CD4-positive, alpha-beta T cell (primary cell): Measurements from ENCODE around the gene CDH4. TPM values are rescaled to one million over a fixed set of nuclear protein-coding genes. Genes with fewer than 3 reads are reported as not detected.

ENCODE experiments used
- ATAC-seq: fragments of 200-7000 bp; cut with Tn5 transposase; one replicate; pipeline ENCODE4 v1.10.0; 2022; ENCODE audit warnings: mild to moderate bottlenecking; ENCODE audit not compliant: poor library complexity
- CTCF ChIA-PET: fragments of 350-600 bp; sonication (Branson Sonifier 250); formaldehyde crosslinking; loops from one replicate; lab custom pipeline; 2021; ENCODE audit warnings: antibody characterized with exemption, inconsistent platforms; lab: Charles Lee
- POLR2A ChIA-PET: fragments of 350-600 bp; sonication (Branson Sonifier 250); formaldehyde crosslinking; loops from one replicate; lab custom pipeline; 2021; ENCODE audit warnings: antibody characterized with exemption, inconsistent platforms; lab: Charles Lee
- DNase-seq, 14 experiments: peaks; one replicate each; pipeline ENCODE4 v3.0.0-alpha.2; 2013 to 2020; ENCODE audit warnings: mixed read lengths in 2 of 14
- H3K27ac ChIP-seq, 2 donors: one replicate each; pipeline versions ENCODE4 v1.5.1 to v1.7.0; 2013; ENCODE audit warnings: low read length in 2 of 2, low read depth in 1 of 2, mild to moderate bottlenecking in 1 of 2
- H3K27me3 ChIP-seq, 2 experiments: 1 replicate in 1 of 2; 2 replicates in 1 of 2; pipeline versions ENCODE4 v1.6.1 to v1.7.0; 2013; ENCODE audit warnings: low read length in 2 of 2, control low read depth in 1 of 2, mild to moderate bottlenecking in 1 of 2, moderate library complexity in 1 of 2; ENCODE audit not compliant: insufficient read depth in 2 of 2, control insufficient read depth in 1 of 2
- H3K36me3 ChIP-seq: one replicate; pipeline ENCODE4 v1.6.1; 2013; ENCODE audit warnings: low read length, control low read depth; ENCODE audit not compliant: insufficient read depth
- H3K4me1 ChIP-seq: one replicate; pipeline ENCODE4 v1.6.1; 2013; ENCODE audit warnings: low read length, control low read depth; ENCODE audit not compliant: insufficient read depth
- H3K4me3 ChIP-seq: one replicate; pipeline ENCODE4 v1.5.1; 2013; ENCODE audit warnings: mild to moderate bottlenecking, low read length, moderate library complexity
- H3K9me3 ChIP-seq, 2 experiments: 1 replicate in 1 of 2; 2 replicates in 1 of 2; pipeline versions ENCODE4 v1.6.1 to v1.7.0; 2013; ENCODE audit warnings: low read length in 2 of 2, mild to moderate bottlenecking in 2 of 2, control low read depth in 1 of 2, moderate library complexity in 1 of 2; ENCODE audit not compliant: control insufficient read depth in 1 of 2, insufficient read depth in 1 of 2
- H3K27ac Mint-ChIP-seq: one replicate; pipeline ENCODE4 v1.8.0; 2020; ENCODE audit warnings: mixed read lengths
- H3K27me3 Mint-ChIP-seq: one replicate; pipeline ENCODE4 v1.8.0; 2021; ENCODE audit warnings: mixed read lengths
- H3K36me3 Mint-ChIP-seq: one replicate; pipeline ENCODE4 v1.8.0; 2021; ENCODE audit warnings: low read depth, mixed read lengths
- H3K4me1 Mint-ChIP-seq: one replicate; pipeline ENCODE4 v1.8.0; 2021; ENCODE audit warnings: low read depth, mixed read lengths
- H3K4me3 Mint-ChIP-seq: one replicate; pipeline ENCODE4 v1.8.0; 2020; ENCODE audit warnings: mild to moderate bottlenecking, mixed read lengths
- H3K9me3 Mint-ChIP-seq: one replicate; pipeline ENCODE4 v1.8.0; 2020; ENCODE audit warnings: mixed read lengths
- CTCF ChIP-seq: fragments of 200-600 bp; IDR thresholded peaks from one replicate; pipeline ENCODE4 v1.8.0; 2022; ENCODE audit warnings: antibody characterized with exemption, mild to moderate bottlenecking
- intact Hi-C, 2 experiments: fragments of 100-400 bp; cut with DNase I in 1 of 2; cut with micrococcal nuclease in 1 of 2; formaldehyde crosslinking; loops; one replicate each; pipeline versions ENCODE4 v1.15.1 to v1.9.0; 2023 to 2025; cut with DNase I, micrococcal nuclease
- total RNA-seq, 174 experiments: library from RNA in 2 of 174; stranded (reverse) in 2 of 174; gene quantifications; one replicate each; pipeline ENCODE4 v1.2.3 and lab custom pipeline; 2021 to 2026

Gene CDH4
- total RNA-seq, 2 experiments from 2014 or later, result 0.11 TPM

GRCh38 chr20:61579908-61580307 lies 327.8 kb downstream of the CDH4 start:
- no peaks in the 10 kb centered on the region for H3K36me3 ChIP-seq
- no peaks in the 10 kb centered on the region for H3K4me1 Mint-ChIP-seq
- DNase-seq, result no peak
- intact Hi-C loops, result no loop called here
- TF ChIP-seq CTCF, result no peak
- H3K27ac ChIP-seq, result no peak overlapping the region
- ATAC-seq, result no peak
- no peak overlapping the region for H3K4me3 ChIP-seq
- H3K4me3 Mint-ChIP-seq, result no peak overlapping the region
- H3K4me1 ChIP-seq, result no peaks in the 10 kb centered on the region
- ChIA-PET POLR2A (no interaction called here), CTCF (no interaction called here)
- no peaks in the 10 kb centered on the region for H3K9me3 Mint-ChIP-seq
- H3K9me3 ChIP-seq, result peaks cover 0 to 33% of the 10 kb centered on the region in 2 experiments
- H3K27me3 Mint-ChIP-seq, result peaks cover 6% of the 10 kb centered on the region
- H3K27me3 ChIP-seq, result no peaks in the 10 kb centered on the region
- no peak overlapping the region for H3K27ac Mint-ChIP-seq
- H3K36me3 Mint-ChIP-seq, result no peaks in the 10 kb centered on the region

- H3K9me3 ChIP-seq, result peaks cover 0 to 35% of the 10 kb centered on the region in 2 experiments
- Mint-ChIP-seq H3K36me3 (no peaks in the 10 kb centered on the region), H3K9me3 (no peaks in the 10 kb centered on the region), H3K4me3 (no peak overlapping the region), H3K4me1 (no peaks in the 10 kb centered on the region), H3K27ac (no peak overlapping the region), H3K27me3 (peaks cover 6% of the 10 kb centered on the region)
- H3K4me1 ChIP-seq, result no peaks in the 10 kb centered on the region
- intact Hi-C loops, result no loop called here
- no peak for TF ChIP-seq CTCF
- H3K36me3 ChIP-seq, result no peaks in the 10 kb centered on the region
- POLR2A ChIA-PET, result no interaction called here
- ATAC-seq (no peak), DNase-seq (no peak)
- no peaks in the 10 kb centered on the region for H3K27me3 ChIP-seq
- no peak overlapping the region for H3K27ac ChIP-seq
- CTCF ChIA-PET, result no interaction called here
- no peak overlapping the region for H3K4me3 ChIP-seq
Measured at GRCh38 chr20:61580958-61581824, 329.1 kb downstream of the CDH4 start.

- intact Hi-C loops, result no loop called here
- ATAC-seq (no peak), DNase-seq (no peak)
- Histone ChIP-seq H3K4me3 (no peak overlapping the region), H3K27ac (no peak overlapping the region), H3K36me3 (no peaks in the 10 kb centered on the region), H3K9me3 (peaks cover 0 to 37% of the 10 kb centered on the region in 2 experiments), H3K4me1 (no peaks in the 10 kb centered on the region), H3K27me3 (no peaks in the 10 kb centered on the region)
- H3K9me3 Mint-ChIP-seq, result no peaks in the 10 kb centered on the region
- no peak for TF ChIP-seq CTCF
- no peak overlapping the region for H3K4me3 Mint-ChIP-seq
- POLR2A ChIA-PET, result no interaction called here
- H3K27ac Mint-ChIP-seq, result no peak overlapping the region
- CTCF ChIA-PET, result no interaction called here
- H3K27me3 Mint-ChIP-seq, result peaks cover 6% of the 10 kb centered on the region
- H3K36me3 Mint-ChIP-seq, result no peaks in the 10 kb centered on the region
- no peaks in the 10 kb centered on the region for H3K4me1 Mint-ChIP-seq
Measured at GRCh38 chr20:61581825-61582188, 329.7 kb downstream of the CDH4 start.
